Measurements from ENCODE around the gene ZNF524. TPM values are rescaled to one million over a fixed set of nuclear protein-coding genes. Genes with fewer than 3 reads are reported as not detected.
A peak's percentile ranks its signal among the peaks of the same experiment; 100 is the strongest.

The ZNF524 gene
- total and polyA plus RNA-seq, 10 of the 15 experiments (the other 5 are each of a cell fraction or from before 2014, with no cell fraction given): 0.47 to 18.6 (median 12.4) TPM; not detected in 1

DNA sequence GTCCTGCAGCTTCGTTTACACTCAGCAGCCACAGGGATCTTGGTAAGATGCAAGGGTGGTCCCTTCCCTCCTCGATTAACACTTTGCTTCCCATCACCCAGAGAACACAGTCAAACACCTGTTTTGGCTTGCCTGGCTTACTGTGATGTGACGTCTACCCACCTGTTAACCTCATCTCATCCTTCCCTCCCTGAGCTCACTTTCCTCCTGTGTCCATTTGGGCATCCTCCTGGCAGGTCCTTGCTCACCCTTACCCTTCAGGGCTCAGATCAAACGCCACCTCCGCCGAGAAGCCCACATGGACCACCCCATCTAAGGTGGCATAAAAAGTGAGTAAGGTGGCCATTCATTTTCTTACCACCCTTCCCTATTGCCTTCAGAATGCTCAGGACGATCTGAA is 10.0 kb upstream of the ZNF524 start:
- H2AFZ ChIP-seq (ENCODE audit: control insufficient read depth, low read depth, low read length): no peak overlapping the region
- no peaks in the 10 kb centered on the region for H3K27me3 ChIP-seq (replicated peaks in 1 of 2; ENCODE audit: control insufficient read depth in 2 of 2, insufficient read depth in 2 of 2, low read length in 1 of 2)
- ATAC-seq (no peak), DNase-seq (ENCODE audit: low read depth, low spot score) (no peak), FAIRE-seq (no peak)
- intact Hi-C loops (cut with micrococcal nuclease; ENCODE audit: unreplicated experiment) (no loop called here), in situ Hi-C loops (cut with MboI) (no loop called here)
- 47% methylated on average over 7 of the region's 7 CpGs for WGBS (ENCODE audit: insufficient coverage, insufficient replicate concordance, low lambda C conversion rate, missing lambda C conversion rate)
- H3K9me3 ChIP-seq (replicated peaks; ENCODE audit: control insufficient read depth, insufficient read depth, low read length): peaks cover 2% of the 10 kb centered on the region; the same call in 2 of the 3 replicates
- H3K9ac ChIP-seq (ENCODE audit: control insufficient read depth, insufficient read depth, low read length): no peak overlapping the region
- peaks cover 5% of the 10 kb centered on the region for H3K4me1 ChIP-seq (ENCODE audit: control insufficient read depth, insufficient read depth, low read length)
- H3K27ac ChIP-seq (ENCODE audit: control insufficient read depth, insufficient read depth): no peak overlapping the region
- no peak for TF ChIP-seq NBN (IDR thresholded peaks at IDR 0.05)
- TF ChIP-seq, protein P1, sequence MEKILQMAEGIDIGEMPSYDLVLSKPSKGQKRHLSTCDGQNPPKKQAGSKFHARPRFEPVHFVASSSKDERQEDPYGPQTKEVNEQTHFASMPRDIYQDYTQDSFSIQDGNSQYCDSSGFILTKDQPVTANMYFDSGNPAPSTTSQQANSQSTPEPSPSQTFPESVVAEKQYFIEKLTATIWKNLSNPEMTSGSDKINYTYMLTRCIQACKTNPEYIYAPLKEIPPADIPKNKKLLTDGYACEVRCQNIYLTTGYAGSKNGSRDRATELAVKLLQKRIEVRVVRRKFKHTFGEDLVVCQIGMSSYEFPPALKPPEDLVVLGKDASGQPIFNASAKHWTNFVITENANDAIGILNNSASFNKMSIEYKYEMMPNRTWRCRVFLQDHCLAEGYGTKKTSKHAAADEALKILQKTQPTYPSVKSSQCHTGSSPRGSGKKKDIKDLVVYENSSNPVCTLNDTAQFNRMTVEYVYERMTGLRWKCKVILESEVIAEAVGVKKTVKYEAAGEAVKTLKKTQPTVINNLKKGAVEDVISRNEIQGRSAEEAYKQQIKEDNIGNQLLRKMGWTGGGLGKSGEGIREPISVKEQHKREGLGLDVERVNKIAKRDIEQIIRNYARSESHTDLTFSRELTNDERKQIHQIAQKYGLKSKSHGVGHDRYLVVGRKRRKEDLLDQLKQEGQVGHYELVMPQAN (conservative IDR thresholded peaks at IDR 0.05): no peak
- TF ChIP-seq YY1 (IDR thresholded peaks at IDR 0.05; ENCODE audit: low read depth, low read length): no peak
- no peak for TF ChIP-seq TCF7 (IDR thresholded peaks at IDR 0.05; ENCODE audit: borderline replicate concordance)
- TF ChIP-seq, protein P2, sequence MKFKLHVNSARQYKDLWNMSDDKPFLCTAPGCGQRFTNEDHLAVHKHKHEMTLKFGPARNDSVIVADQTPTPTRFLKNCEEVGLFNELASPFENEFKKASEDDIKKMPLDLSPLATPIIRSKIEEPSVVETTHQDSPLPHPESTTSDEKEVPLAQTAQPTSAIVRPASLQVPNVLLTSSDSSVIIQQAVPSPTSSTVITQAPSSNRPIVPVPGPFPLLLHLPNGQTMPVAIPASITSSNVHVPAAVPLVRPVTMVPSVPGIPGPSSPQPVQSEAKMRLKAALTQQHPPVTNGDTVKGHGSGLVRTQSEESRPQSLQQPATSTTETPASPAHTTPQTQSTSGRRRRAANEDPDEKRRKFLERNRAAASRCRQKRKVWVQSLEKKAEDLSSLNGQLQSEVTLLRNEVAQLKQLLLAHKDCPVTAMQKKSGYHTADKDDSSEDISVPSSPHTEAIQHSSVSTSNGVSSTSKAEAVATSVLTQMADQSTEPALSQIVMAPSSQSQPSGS (IDR thresholded peaks at IDR 0.05; ENCODE audit: low read length): no peak
- TF ChIP-seq NRF1 (conservative IDR thresholded peaks at IDR 0.05; ENCODE audit: low read depth, low read length): no peak
- TF ChIP-seq POLR2A (IDR thresholded peaks at IDR 0.05; ENCODE audit: low read depth, low read length): 0 out of 2 replicates have a peak, but pooled peaks have one; percentile 30
- no peak for TF ChIP-seq NFXL1 (IDR thresholded peaks at IDR 0.05; ENCODE audit: borderline replicate concordance)
- no peak for TF ChIP-seq BMI1 (IDR thresholded peaks at IDR 0.05; ENCODE audit: borderline replicate concordance)
- POLR2A ChIA-PET: interaction anchor here (1.3 kb wide), 1 partner anchor 10 kb away, joined by 4 read pairs; the partner anchor contains the start of gene ZNF579
- no peaks in the 10 kb centered on the region for H3K79me2 ChIP-seq (ENCODE audit: control insufficient read depth, insufficient read depth, low read length)
- CTCF ChIA-PET: no interaction called here
- no peaks in the 10 kb centered on the region for H4K20me1 ChIP-seq (ENCODE audit: control insufficient read depth, insufficient read depth)
- H3K4me2 ChIP-seq (ENCODE audit: control insufficient read depth, insufficient read depth): no peak overlapping the region
- 0 out of 4 replicates have a peak, but pooled peaks cover 0 to 2% of the 10 kb centered on the region in 2 experiments for H3K36me3 ChIP-seq (ENCODE audit: control insufficient read depth in 2 of 2, insufficient read depth in 2 of 2, low read length in 1 of 2)
- SMC1A ChIA-PET (ENCODE audit: uncharacterized antibody, unreplicated experiment): interaction anchor here (0.6 kb wide), 1 partner anchor 1129 kb away, joined by 3 read pairs; no protein-coding TSS in a partner anchor
- no TSS peak for BruUV-seq (replicated peaks)
- no peak overlapping the region for H3K4me3 ChIP-seq
- RAD21 ChIA-PET (ENCODE audit: unreplicated experiment): no interaction called here

All from GM12878 (cell line).